NAMALWA (cell line): ENCODE results near the gene TLN1.
A peak's percentile ranks its signal among the peaks of the same experiment; 100 is the strongest.

Source experiments
- DNase-seq: peaks from one replicate; pipeline ENCODE4 v3.0.0-alpha.2; 2015; ENCODE audit warnings: low spot score

TLN1 gene

GRCh38 chr9:35705372-35705771 lies 26.6 kb downstream of the TLN1 start:
- no peak for DNase-seq

DNA sequence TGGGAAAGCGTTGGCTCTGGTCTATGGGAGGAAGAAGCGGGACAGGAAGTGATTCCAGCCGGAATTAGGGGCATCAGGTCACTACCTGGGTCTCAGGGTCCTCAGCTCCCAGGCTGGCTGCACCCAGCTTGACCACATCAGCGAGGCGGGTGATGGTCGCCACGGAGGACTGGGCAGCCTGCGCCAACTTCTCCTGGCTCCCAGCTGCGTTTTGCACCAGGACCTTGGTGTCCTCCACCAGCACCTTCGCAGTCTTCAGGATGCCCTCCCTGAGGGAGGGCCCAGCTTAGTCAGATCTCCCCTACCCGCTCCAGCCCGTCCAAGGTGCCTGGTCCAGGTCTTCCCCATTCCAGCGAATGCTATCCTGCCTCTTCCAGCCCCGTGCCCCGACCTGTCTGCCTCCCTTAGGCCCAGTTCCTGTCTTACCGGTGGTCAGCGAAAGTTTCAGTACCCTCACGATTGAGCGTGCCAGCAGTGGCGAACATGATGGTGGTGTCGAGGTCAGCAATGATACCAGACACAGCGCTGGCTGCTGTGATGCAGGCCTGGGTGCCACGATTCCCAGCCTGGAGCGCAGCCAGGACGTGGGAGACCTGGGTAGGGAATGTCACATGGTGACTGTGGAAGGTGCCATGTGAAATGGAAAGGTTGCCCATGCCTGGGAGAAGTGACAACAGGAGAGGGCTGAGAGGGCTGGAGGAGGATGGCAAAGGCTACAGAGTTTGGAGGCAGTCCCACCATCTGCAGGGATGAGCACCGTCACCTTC lies 27.9 kb downstream of the TLN1 start:
- DNase-seq: no peak

DNA sequence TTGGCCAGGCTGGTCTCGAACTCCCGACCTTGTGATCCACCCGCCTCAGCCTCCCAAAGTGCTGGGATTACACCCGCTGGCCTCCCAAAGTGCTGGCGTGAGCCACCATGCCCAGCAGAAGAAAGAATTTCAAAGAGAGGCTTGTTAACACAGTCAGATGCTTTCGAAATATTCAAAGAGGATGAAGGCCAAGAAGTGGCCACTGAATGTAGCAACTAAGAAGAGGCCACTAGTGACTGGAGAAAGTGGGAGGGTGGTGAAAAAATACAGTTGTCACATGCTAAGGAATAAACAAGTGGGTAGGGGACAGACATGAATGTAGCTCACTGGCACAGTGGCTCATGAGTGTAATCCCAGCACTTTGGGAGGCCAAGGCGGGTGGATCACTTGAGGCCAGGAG lies 29.3 kb downstream of the TLN1 start:
- no peak for DNase-seq

DNA sequence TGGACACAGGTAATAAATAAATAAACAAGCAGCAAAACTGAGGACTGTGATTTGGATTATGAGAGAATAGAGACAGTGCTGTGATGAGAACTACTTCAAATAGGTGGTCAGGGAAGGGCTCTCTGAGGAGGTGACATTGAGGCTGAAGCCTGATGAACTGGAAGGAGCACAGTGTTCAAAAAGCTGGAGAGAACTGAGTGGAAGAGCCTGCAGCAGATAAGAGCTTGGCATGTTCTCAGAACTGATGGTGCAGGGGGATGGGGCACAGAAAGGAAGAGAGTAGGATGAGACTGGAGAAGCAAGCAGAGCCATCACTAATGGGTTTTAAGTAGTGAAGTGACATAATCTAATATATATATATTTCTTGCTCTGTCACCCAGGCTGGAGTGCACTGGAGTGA lies 31.1 kb downstream of the TLN1 start:
- DNase-seq: no peak

DNA sequence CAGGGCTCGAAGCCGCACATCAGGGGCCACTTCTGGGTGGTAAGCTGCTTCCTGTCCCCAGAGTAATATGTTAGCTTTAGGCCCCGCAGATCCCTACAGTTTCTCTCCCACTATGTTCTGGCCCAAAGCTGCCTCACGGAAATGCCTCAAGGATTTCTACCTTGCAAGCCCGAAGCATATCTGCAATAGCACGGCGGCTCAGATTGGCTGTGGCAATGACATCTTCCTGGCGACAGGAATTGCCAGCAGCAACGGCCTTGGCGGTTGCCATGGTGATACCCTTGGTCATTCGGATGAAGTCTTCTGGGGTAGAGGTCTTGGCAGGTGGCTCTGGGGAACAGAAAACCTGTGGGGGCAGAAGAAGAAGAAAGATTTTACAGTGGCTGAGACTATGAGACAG lies 32.0 kb downstream of the TLN1 start:
- no peak for DNase-seq

- DNase-seq: no peak
These were observed 33.8 kb downstream of the TLN1 start for GRCh38 chr9:35698231-35698630.

DNA sequence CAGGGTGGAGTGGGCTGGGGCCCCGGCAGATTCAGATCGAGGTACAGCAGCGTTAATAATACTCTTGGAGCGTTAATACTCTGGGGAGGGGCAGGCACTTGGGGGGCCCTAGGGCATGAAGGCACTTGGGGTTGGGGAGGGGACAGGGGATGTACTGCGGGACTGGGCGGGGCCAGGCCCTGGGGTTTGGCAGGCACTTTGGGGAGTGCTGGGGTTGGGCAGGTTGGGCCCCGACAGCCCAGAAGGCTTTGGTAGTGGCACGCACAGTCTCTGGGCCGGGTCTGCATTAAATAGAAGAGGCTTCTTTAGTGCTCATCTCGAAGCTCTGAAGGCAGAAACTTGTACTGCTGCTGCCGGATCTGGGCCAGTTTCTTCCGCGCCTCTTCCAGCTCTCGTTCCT lies 34.5 kb downstream of the TLN1 start:
- no peak for DNase-seq

GRCh38 chr9:35696520-35697215 lies 35.3 kb downstream of the TLN1 start:
- peak; percentile 76 for DNase-seq

DNA sequence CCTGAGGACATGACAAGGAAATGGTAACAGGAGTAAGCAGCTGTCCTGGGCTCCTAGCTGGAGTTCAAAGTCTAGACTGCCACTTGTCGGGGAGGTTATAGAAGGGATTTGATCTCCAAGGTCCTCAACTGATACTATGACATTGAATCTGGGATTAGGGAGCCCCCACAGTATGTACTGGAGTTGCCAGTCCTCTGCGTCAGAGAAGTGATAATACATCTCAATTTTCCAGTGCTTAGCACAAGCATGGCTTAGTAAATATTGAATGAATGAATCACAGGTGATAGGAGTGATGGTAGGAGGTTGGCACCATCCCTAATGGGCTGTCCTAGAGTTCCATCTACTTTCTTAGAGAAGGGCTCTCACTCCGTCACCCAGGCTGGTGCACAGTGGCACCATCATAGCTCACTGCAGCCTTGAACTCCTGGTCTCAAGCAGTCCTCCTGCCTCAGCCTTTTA lies 36.0 kb downstream of the TLN1 start:
- no peak for DNase-seq

- DNase-seq: no peak
These were observed 40.2 kb downstream of the TLN1 start for GRCh38 chr9:35691757-35692301.

DNA sequence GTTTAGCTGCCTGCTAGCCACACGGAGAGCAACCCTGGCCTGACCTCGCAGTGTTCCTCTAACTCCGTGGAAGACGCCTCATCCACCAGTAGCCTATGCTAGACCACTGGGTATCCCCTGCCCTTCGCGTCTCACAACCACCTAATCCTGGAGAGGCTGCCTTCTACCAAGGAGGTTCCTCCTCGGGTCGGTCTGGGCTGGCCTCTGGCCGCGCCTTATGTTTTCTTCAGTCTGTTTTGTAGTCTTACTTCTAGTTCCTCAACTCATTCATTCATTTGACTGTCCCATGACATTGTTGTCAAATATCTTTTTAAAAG lies 40.7 kb downstream of the TLN1 start:
- DNase-seq: no peak

DNA sequence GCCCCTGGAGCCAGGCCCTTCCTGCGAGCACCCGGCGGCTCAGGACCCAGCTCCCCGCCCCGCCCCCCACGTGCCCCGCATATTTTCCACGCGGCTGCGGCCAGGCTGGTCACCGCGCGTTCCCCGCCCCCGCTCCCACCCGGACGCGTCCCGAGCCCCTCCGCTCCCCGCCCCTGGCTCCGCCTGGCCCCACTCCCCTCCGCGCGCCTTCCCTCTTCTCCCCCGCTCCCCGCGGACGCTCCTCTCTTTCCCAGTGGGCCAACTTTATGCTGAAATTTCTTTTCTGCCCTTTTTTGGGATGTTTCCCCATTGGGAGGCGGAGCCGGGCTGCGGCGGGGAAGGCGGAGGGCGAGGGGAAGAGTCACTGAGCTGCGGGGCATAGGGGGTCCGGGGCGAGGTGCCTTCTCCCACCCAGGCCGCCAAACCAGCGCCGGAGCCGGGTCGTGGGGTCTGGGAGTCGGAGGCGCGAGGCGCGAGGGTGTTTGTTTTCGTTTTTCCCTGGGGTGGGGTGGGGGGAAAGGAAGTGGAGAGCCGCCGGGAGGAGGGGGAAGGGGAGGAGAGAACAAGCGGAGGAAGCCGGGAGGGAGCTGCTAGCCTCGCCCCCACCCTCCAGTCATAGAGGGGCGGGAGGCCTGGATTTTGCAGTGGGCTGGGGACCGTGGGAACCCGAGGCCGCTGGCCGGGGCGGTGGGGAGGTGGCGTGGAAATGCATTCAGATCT lies 41.2 kb downstream of the TLN1 start:
- no peak for DNase-seq

GRCh38 chr9:35690294-35690613 lies 41.7 kb downstream of the TLN1 start:
- no peak for DNase-seq

GRCh38 chr9:35689542-35690293 lies 42.3 kb downstream of the TLN1 start, which contains the start of gene TPM2:
Gene TPM2, minus strand, starts transcription at chr9:35689925. Its CDS starts 108 bp downstream, at chr9:35689817.
- peak; percentile 38 for DNase-seq

GRCh38 chr9:35688558-35689541 lies 43.1 kb downstream of the TLN1 start:
- DNase-seq: peak; percentile 35

- peak; percentile 33 for DNase-seq
These were observed 43.9 kb downstream of the TLN1 start for GRCh38 chr9:35687972-35688557.

DNA sequence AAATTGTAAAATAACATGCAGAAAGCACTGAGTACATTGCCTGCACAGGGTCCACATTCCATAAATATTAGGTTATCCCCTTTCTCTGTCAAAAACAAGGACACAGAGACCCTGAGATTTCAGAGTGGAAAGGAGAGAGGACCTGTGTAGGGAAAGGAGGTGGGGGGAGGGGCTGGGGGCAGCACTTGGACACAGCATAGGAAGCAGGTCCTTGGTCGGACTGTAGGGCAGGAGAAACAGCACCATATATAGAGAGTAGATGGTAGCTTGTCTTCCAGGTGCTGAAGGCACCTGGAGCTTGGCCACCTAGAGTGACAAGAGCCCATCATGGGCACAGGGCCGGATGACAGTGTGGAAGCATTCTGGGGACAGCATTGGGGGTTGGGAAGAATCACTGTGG lies 44.7 kb downstream of the TLN1 start:
- no peak for DNase-seq

DNA sequence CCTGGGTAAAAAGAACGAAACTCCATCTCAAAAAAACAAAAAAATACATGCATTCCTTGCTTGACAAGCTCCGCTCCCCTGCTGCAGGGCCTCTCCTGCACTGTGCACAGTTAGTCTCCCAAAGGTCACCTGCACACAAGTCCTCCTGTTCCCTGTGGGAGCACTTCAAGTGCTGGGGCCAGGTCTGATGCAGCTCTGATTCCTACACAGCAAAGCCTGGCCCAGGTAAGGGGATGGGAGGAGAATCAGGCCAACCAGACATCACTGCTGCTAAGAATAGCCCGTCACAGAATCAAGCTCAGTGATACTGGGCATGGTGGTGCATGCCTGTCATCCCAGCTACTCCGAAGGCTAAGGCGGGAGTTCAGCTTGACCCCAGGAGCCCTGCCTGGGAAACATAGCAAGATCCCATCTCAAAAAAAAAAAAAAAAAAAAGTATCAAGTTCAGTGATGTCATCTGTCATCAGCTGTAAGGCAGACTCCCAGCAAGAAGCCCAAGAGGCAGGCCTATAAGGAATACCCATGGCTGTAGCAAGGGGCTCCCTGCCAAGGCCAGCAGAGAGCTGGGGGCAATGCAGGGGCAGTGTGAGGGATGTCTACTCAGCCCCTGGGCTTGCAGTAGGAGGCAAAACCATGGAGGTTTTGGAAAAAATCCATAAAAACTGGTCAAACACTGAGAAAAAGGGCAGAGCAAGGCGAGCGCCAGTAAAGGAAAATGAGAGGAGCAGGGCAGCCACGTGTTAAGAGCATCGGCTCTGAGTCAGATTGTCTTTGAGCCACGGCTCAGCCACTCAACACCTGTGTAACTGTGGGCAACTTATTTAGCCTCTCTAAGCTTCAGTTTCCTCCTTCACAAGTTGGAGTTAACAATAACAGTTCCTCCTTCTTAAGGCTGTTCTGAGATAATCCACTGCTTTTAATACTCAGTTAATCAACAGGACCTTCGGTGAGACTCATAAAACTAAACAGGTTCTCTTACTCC lies 45.5 kb downstream of the TLN1 start:
- peak; percentile 75 for DNase-seq

DNA sequence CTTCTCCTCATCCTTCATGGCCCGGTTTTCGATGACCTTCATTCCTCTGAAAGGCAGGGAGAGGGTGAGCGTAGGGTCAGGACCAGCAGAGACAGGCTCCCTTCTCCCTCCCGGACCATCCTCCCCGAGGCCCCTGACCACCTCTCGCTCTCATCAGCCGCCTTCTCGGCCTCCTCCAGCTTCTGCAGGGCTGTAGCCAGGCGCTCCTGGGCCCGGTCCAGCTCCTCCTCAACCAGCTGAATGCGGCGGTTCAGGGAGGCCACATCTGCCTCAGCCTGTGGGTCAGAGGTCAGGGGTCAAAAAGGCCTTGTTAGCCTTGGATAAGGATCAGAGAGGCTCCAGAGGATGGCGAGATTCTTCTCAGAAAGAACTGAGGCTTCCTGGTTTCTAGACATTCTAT lies 46.5 kb downstream of the TLN1 start:
- DNase-seq: no peak
